ENCODE data around the gene SF3A1. TPM values are rescaled to one million over a fixed set of nuclear protein-coding genes. Genes with fewer than 3 reads are reported as not detected.

SF3A1 gene
- total RNA-seq, 4 donors from 2014 or later, result 38.5 to 71.7 (median 60.4) TPM

DNA sequence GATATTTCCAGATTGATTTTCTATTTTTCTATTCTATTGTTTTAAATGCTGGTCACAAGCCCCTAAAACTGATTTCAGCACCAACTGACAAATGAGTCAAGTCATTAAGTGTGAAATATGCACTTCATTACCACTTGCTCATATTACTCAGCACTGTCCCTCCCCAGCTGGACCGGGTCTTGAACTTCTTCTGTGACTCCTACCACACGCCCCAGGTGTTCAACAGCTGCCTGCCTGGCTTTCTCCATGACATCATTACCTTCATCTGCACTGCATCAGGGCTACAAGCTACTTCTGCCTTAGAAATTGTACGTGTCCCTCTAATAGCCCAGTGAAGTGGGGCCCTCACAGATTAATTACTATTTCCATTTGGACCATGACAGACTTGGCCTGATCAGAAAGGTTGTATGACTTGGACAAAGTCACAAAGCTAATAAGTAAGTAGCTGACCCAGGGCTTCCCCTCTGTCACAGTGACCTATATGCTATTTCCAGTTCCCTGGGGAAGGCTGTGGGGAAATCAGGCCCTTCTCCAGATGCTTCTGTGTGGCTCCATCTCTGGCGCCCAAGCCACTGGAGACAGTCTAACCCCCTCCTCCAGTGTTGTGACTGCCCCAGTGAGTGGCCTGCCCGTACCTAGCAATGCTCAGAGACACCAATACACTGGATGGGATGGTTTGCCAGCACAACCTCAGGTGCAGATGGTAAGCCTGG is 48.0 kb downstream of the SF3A1 start:
- no peak for ATAC-seq (ENCODE audit: low FRiP score)
- no peak for DNase-seq (ENCODE audit: low spot score)
- TF ChIP-seq, protein P1, sequence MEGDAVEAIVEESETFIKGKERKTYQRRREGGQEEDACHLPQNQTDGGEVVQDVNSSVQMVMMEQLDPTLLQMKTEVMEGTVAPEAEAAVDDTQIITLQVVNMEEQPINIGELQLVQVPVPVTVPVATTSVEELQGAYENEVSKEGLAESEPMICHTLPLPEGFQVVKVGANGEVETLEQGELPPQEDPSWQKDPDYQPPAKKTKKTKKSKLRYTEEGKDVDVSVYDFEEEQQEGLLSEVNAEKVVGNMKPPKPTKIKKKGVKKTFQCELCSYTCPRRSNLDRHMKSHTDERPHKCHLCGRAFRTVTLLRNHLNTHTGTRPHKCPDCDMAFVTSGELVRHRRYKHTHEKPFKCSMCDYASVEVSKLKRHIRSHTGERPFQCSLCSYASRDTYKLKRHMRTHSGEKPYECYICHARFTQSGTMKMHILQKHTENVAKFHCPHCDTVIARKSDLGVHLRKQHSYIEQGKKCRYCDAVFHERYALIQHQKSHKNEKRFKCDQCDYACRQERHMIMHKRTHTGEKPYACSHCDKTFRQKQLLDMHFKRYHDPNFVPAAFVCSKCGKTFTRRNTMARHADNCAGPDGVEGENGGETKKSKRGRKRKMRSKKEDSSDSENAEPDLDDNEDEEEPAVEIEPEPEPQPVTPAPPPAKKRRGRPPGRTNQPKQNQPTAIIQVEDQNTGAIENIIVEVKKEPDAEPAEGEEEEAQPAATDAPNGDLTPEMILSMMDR (IDR thresholded peaks at IDR 0.05), result no peak

DNA sequence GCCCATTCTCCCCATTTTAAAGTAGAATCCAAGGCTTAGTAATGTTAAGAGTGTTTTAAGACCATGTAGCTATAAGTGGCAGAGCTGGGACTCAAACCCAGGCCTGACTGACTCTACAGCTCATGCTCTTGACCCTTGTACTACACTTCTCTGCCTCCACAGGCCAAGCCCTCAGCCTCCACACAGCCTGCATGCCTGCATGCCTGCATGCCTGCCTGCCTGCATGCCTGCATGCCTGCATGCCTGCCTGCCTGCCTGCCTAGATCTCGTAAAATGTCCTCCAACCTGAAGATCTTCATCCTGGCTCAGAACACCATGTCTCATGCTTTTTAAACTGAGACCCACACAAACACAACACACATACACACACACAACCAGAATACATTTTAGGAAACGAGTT is 48.6 kb downstream of the SF3A1 start:
- ATAC-seq (ENCODE audit: low FRiP score), result no peak

DNA sequence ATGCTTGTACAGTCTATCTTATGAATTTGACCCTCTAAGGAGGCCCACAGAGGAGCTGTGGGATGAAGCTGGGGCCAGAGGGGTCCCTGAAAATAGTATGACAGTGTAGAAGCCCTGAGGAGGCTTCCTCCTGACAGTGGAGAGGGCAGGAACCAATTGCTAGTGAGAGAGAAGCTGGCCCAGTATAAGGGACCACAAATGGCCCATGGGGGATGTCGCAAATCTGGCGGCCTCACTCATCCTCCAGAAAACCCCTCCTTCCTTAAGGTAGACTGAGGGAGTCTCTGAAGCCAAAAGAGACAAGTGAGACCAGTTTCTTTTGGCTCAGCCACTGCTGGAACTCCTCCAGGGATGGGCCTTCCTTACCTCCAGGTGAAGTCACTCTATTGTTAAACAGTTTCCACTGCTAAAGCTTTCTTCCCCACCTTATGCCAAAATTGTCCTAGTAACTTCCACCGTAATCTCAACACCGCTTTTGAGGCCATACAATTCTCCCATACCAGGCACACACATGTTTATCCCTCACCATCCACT is 49.6 kb downstream of the SF3A1 start:
- DNase-seq (ENCODE audit: low spot score) (no peak), ATAC-seq (ENCODE audit: low FRiP score) (no peak)
- TF ChIP-seq, protein P1 (IDR thresholded peaks at IDR 0.05), result no peak

More for the DNA sequence above, 48.6 kb downstream of the SF3A1 start:
- no peak for DNase-seq (ENCODE audit: low spot score)
- TF ChIP-seq, protein P1 (IDR thresholded peaks at IDR 0.05), result no peak

DNA sequence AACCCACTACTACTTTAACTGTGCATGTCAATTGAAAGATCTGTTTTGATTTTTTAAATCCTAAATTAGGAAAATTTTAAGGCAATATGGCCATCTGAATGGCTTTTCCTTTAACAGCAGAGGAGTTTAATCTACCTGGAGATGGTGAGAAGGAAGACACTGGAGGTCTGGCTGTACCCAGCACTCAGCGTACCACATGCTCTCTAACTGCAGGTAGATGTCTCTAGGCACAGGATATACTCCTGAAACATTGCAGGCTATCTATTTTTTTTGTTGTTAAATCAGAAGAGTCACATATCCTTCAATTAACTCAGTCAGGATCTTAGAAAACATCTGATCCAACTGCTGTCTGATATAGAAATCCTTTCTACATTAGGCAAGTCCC is 50.1 kb downstream of the SF3A1 start:
- ATAC-seq (ENCODE audit: low FRiP score) (no peak), DNase-seq (ENCODE audit: low spot score) (no peak)
- TF ChIP-seq, protein P1 (IDR thresholded peaks at IDR 0.05), result no peak

DNA sequence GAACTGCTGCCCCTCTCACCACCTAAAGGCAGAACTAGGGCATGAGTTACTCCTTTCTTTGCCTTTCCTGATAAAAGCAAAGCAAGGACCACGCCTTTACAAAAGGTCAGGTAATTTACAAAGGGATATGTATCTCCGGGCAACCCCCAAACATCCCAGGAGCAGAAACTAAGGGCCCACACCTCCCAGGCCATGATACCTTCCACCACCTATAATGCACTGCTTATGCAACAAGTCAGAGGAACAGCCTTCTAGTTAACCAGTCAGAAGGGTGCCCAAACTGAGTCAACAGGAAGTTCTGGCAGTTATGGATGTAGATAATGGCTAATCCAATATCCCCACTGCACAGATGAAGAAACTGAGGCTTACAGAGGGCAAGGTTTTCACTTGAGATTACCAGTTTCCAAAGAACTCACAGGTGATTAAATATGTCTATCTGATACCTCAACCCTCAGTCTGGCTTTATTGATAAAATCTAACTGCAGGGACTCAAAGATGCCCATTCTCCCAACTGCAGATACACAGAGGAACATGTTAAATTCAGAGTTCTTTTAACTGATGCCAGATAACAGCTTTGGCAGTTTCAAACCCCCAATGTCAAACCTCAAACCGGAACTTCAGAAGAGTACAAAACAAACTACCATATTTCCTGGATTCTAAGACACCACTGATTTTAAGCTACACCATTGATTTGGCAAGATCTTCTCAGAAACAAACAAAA is 50.6 kb downstream of the SF3A1 start:
- ATAC-seq (ENCODE audit: low FRiP score), result no peak
- TF ChIP-seq, protein P1 (IDR thresholded peaks at IDR 0.05), result no peak

DNA sequence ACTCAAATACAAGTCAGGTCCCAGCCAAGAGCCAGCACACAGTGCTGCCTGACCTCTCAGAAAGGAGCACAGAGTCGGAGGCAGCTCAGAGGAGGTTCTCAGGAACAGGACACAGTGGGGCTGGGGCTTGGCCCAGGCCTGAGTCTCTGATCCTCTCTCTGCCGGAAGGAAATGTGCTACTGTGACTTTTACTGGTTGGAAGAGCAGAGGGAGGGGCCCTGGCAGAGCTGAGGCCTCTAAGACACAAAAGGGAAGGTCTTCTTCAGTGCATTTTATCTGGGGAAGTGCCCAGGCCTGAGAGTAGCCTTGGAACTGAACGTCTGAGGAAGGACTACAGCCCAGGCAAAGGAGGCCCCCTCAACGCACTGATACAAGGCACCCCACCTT is 51.2 kb downstream of the SF3A1 start:
- ATAC-seq (ENCODE audit: low FRiP score) (no peak), DNase-seq (ENCODE audit: low spot score) (no peak)
- TF ChIP-seq, protein P1 (IDR thresholded peaks at IDR 0.05), result no peak

More for the DNA sequence above, 50.6 kb downstream of the SF3A1 start:
- no peak for DNase-seq (ENCODE audit: low spot score)

Measured in omental fat pad (tissue), 4 donors.